IPS-15b (cell line): Measurements from ENCODE around the gene C12orf54.
"Not testable (repeated sequence)": the region's sequence is repeated elsewhere in the genome, so short reads cannot be mapped to it uniquely, and the experiment has no call there.

Experiments used
- H3K27me3 ChIP-seq: one replicate; pipeline ENCODE4 v1.6.1; 2013; ENCODE audit warnings: low read length; ENCODE audit not compliant: control insufficient read depth, insufficient read depth
- H3K36me3 ChIP-seq: one replicate; pipeline ENCODE4 v1.6.1; 2013; ENCODE audit warnings: low read length; ENCODE audit not compliant: control insufficient read depth, insufficient read depth
- H3K4me1 ChIP-seq: one replicate; pipeline ENCODE4 v1.6.1; 2013; ENCODE audit warnings: mild to moderate bottlenecking, low read length; ENCODE audit not compliant: control insufficient read depth, insufficient read depth
- H3K4me3 ChIP-seq: one replicate; pipeline ENCODE4 v1.5.1; 2013; ENCODE audit warnings: low read depth, low read length
- H3K9ac ChIP-seq: one replicate; pipeline ENCODE4 v1.6.1; 2013; ENCODE audit warnings: low read depth, mild to moderate bottlenecking, low read length
- H3K9me3 ChIP-seq: one replicate; pipeline ENCODE4 v1.6.1; 2013; ENCODE audit warnings: mild to moderate bottlenecking, low read length; ENCODE audit not compliant: control insufficient read depth, insufficient read depth

Gene C12orf54

DNA sequence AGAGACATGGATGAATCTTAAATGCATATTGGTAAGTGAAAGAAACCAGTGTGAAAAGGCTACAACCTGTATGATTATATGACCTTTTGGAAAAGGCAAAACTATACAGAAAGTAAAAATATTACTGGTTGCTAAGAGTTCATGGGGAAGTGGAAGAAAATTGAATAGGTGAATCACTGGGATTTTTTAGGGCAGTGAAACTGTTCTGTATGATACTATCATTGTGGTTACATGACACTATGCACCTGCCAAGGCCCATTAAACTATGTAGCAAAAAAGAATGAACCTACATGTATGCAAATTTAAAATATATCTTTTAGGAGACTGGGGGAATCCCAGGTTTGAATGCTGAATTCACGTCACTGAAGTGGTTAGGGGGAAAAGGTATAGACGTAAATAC is 30.6 kb downstream of the C12orf54 start:
- H3K9ac ChIP-seq: no peak overlapping the region
- H3K36me3 ChIP-seq: no peaks in the 10 kb centered on the region
- no peaks in the 10 kb centered on the region for H3K27me3 ChIP-seq
- no peak overlapping the region for H3K4me3 ChIP-seq
- H3K9me3 ChIP-seq: peaks cover 5% of the 10 kb centered on the region
- no peaks in the 10 kb centered on the region for H3K4me1 ChIP-seq

DNA sequence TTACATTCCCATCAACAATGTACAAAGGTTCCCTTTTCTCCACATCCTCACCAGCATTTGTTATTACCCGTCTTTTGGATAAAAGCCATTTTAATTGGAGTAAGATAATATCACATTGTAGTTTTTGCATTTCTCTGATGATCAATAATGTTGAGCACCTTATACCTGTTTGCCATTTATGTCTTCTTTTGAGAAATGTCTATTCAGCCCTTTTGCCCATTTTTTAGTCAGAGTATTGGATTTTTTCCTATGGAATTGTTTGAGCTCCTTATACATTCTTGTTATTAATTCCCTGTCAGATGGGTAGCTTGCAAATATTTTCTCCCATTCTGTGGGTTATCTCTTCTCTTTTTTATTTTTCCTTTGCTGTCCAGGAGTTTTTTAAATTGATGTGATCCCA is 32.4 kb downstream of the C12orf54 start:
- peaks cover 5% of the 10 kb centered on the region for H3K9me3 ChIP-seq
- no peak overlapping the region for H3K9ac ChIP-seq
- no peaks in the 10 kb centered on the region for H3K4me1 ChIP-seq
- H3K4me3 ChIP-seq: no peak overlapping the region
- no peaks in the 10 kb centered on the region for H3K36me3 ChIP-seq
- no peaks in the 10 kb centered on the region for H3K27me3 ChIP-seq

DNA sequence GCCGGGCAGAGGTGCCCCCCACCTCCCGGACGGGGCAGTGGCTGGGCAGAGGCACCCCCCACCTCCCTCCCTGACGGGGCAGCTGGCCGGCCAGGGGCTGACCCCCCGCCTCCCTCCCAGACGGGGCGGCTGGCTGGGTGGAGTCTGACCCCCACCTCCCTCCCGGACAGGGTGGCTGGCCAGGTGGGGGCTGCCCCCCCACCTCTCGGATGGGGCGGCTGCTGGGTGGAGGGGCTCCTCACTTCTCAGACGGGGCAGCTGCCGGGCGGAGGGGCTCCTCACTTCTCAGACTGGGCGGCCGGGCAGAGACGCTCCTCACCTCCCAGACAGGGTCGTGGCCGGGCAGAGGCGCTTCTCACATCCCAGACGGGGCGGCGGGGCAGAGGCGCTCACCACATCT is 38.1 kb downstream of the C12orf54 start:
- H3K27me3 ChIP-seq, H3K4me3 ChIP-seq, H3K9ac ChIP-seq, H3K36me3 ChIP-seq, H3K4me1 ChIP-seq, H3K9me3 ChIP-seq: not testable (repeated sequence)

DNA sequence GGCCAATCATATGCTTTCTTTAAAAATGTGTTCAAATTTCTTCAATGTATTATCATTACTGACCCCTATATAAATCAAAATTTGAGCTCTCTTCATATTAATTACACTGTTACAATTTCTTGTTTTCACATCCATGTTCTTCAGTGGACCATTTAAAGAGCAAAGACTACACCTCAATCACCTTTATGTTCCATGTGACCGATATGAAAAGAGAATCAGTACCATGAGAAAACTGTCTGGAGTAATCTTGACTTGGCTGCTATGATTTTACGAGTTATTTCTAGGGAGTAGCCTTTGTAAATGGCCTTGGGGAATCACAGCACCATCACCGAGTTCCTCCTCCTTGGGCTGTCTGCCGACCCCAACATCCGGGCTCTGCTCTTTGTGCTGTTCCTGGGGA is 43.0 kb downstream of the C12orf54 start, which contains the start of gene OR8S1:
Gene OR8S1, plus strand, starts transcription at position 301 of the 400 bp plus-strand sequence. Its CDS starts 0 bp downstream, at position 301.
- no peaks in the 10 kb centered on the region for H3K36me3 ChIP-seq
- H3K4me3 ChIP-seq: no peak within 1 kb of the TSS
- H3K4me1 ChIP-seq: no peaks in the 10 kb centered on the region
- H3K27me3 ChIP-seq: no peaks in the 10 kb centered on the region
- no peak within 1 kb of the TSS for H3K9ac ChIP-seq
- no peaks in the 10 kb centered on the region for H3K9me3 ChIP-seq

DNA sequence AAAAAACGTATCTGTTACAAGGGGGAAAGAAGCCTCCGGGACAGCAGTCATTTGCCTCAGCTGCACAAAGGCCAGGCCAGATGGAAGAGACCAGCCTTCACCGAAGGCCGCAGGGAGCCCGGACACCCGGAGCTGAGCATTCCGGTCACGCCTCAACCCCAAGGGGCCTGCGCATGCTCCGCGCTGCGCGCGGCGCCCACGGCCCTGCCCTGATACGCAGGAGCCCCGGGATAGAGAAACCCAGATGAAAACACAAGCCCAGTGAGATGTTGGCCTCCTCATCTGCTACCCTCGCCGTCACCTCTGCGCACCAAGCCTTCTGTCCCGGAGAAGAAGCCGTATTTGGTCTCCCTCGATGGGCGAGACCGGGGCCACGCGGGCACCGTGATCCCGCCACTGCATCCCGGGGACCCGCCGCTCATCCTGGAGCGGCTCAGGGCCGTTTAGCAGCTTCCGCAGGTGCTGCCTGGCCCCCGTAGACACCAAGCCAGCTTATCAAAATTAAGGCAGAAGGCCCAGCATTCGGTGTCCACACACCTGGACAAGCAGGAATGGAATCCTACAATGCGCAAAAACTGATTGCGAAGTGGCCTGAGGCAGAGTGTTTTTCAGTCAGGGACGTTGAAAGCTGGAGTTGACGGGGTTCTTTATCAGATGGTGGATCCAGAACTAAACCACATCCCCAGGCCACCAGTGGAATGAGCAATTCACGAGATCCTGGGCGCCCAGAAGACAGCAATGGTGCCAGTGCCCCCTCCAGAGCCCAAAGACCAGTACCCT is 45.8 kb downstream of the C12orf54 start:
- no peaks in the 10 kb centered on the region for H3K9me3 ChIP-seq
- H3K4me1 ChIP-seq: no peaks in the 10 kb centered on the region
- H3K36me3 ChIP-seq: no peaks in the 10 kb centered on the region
- no peaks in the 10 kb centered on the region for H3K27me3 ChIP-seq
- no peak overlapping the region for H3K4me3 ChIP-seq
- no peak overlapping the region for H3K9ac ChIP-seq

DNA sequence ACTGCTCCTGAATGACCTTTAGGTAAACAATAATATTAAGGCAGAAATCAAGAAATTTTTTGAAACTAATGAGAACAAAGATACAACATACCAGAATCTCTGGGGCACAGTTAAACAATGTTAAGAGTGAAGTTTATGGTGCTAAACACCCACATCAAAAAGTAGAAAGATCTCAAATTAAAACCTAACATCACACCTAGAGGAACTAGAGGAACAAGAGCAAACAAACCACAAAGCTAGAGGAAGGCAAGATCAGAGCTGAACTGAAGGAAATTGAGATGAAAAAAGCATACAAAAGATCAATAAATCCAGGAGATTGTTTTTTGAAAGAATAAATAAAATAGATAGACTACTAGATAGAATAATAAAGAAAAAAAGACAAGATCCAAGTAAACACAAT is 50.3 kb downstream of the C12orf54 start:
- H3K4me3 ChIP-seq: no peak overlapping the region
- no peak overlapping the region for H3K9ac ChIP-seq
- no peaks in the 10 kb centered on the region for H3K4me1 ChIP-seq
- H3K9me3 ChIP-seq: no peaks in the 10 kb centered on the region
- no peaks in the 10 kb centered on the region for H3K27me3 ChIP-seq
- H3K36me3 ChIP-seq: no peaks in the 10 kb centered on the region

DNA sequence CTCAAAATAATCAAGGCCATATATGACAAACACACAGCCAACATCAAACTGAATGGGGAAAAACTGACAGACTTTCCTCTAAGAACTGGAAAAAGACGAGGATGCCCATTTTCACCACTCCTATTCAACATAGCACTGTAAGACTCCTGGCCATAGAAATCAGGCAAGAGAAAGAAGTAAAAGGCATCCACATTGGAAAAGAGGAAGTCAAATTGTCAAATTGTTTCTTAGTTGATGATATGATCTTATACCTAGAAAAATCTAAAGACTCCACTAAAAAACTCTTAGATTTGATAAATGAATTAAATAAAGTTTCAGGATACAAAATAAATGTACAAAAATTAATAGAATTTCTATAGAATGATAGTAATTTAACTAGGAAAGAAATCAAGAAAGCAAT is 54.3 kb downstream of the C12orf54 start:
- no peak overlapping the region for H3K9ac ChIP-seq
- no peaks in the 10 kb centered on the region for H3K27me3 ChIP-seq
- no peak overlapping the region for H3K4me3 ChIP-seq
- H3K36me3 ChIP-seq: no peaks in the 10 kb centered on the region
- H3K4me1 ChIP-seq: no peaks in the 10 kb centered on the region
- no peaks in the 10 kb centered on the region for H3K9me3 ChIP-seq

DNA sequence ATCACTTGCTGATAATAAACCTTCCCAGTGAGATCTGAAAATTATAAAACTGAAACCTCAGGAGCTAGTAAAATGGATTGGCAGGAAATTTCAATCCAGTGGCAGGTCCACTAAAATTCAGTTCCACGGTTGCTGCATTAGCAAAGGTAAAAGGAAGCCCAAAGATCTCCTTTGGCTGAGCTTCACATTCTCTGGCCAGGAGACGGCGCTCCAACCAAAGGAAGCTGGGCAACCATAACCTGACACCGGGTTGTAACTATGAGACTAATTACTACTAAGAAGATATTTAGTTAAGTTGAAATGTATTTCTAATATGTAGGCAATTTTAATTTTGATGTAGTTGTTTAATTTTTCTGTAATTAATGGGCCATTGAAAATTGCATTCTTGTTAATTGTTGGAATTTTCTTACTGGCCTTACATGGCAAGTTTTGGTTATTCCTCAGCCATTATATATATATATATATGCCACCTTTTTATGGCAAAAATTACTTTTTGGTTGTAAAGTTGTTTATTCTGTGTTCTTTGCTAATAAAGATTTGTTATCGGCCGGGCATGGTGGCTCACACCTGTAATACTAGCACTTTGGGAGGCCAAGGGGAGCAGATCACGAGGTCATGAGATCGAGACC is 60.1 kb downstream of the C12orf54 start:
- Histone ChIP-seq H3K9me3 (no peaks in the 10 kb centered on the region), H3K4me3 (no peak overlapping the region)

DNA sequence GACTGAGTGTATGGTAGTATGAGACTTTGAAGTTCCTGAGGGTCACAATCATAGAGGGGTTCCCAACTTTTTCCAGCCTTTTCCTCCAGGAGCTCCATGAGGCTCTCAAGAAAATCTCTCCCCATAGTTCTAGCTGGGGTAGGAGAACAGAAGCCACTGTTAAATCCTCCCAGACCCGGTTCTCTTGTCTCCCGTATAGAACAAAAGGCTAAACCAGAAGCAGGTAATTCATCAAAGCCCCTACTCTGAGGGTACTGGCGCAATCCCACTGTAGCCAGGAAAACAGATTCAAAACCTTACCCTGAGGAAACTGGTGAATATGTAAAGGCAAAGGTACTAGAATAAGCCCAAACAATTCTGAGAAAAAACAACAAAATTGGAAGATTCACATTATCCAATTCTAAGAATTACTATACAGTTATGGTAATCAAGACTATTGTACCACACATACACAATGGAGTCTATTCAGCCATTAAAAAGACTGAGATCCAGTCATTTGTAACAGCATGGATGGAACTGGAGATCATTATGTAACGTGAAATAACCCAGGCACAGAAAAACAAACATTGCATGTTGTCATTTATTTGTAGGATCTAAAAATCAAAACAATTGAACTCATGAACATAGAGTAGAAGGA is 63.7 kb downstream of the C12orf54 start:
- Histone ChIP-seq H3K9me3 (no peaks in the 10 kb centered on the region), H3K9ac (no peak overlapping the region), H3K4me1 (no peaks in the 10 kb centered on the region), H3K36me3 (no peaks in the 10 kb centered on the region), H3K27me3 (no peaks in the 10 kb centered on the region), H3K4me3 (no peak overlapping the region)

More for the DNA sequence above, 60.1 kb downstream of the C12orf54 start:
- H3K36me3 ChIP-seq: no peaks in the 10 kb centered on the region
- no peaks in the 10 kb centered on the region for H3K27me3 ChIP-seq
- H3K4me1 ChIP-seq: no peaks in the 10 kb centered on the region
- no peak overlapping the region for H3K9ac ChIP-seq
